Measurements from ENCODE around the gene FGFRL1. TPM values are rescaled to one million over a fixed set of nuclear protein-coding genes. Genes with fewer than 3 reads are reported as not detected.

The FGFRL1 gene
- polyA plus RNA-seq, 2 of the 4 experiments (the other 2 are of a cell fraction), result 4.7 to 11.2 TPM

DNA sequence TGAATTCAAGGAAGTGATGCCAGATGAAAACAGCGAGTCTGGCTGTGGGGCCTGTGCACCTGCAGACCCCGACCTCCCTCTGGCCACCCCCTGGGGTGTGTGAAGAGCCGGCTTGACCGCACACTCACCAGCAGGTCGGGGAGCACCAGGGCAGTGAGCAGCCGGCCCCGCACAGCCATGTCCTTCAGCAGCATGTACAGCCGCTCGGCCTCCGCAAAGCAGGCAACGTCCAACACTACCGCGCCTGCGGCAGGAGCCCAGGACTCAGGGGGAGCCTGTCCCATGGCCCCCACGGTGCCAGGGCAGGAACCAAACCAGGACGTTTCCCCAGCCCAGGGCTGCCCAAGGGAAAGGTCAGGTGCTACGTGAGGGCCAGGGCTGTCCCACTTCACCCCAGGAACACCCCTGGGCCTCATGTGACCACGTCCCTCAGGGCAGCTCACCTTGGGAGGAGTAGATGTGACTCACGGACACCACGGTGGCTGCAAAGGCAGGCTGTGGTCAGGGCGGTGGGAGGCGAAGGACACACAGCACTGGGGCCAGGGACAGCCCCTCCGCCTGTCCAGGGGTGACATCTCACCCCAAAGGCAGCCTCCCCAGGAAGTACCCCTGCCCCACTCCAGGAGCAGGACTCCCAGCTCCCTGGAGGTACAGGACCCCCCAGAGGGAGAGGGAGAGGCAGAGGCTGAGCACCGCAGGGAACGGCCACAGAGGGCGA lies 46.2 kb upstream of the FGFRL1 start:
- ATAC-seq (peak in 1 of 2 experiments; percentile 25; a peak in 1 of 6 replicates), DNase-seq (ENCODE audit: low read depth in 1 of 2, low spot score in 1 of 2) (no peak), FAIRE-seq (no peak)
- ChIA-PET POLR2A (no interaction called here), CTCF (interaction anchor here (1.7 kb wide), 1 partner anchor 21 kb away, joined by 4 read pairs; no protein-coding TSS in a partner anchor)
- H3K4me2 ChIP-seq, result no peak overlapping the region
- no peaks in the 10 kb centered on the region for H3K9me3 ChIP-seq
- no peak for TF ChIP-seq FOSL2 (IDR thresholded peaks at IDR 0.05)
- no peak for TF ChIP-seq FOSL2 (CRISPR knock-in tag; IDR thresholded peaks at IDR 0.05)
- TF ChIP-seq, protein P1, sequence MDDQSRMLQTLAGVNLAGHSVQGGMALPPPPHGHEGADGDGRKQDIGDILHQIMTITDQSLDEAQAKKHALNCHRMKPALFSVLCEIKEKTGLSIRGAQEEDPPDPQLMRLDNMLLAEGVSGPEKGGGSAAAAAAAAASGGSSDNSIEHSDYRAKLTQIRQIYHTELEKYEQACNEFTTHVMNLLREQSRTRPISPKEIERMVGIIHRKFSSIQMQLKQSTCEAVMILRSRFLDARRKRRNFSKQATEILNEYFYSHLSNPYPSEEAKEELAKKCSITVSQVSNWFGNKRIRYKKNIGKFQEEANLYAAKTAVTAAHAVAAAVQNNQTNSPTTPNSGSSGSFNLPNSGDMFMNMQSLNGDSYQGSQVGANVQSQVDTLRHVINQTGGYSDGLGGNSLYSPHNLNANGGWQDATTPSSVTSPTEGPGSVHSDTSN (IDR thresholded peaks at IDR 0.05), result no peak
- TF ChIP-seq CHD4 (IDR thresholded peaks at IDR 0.05; ENCODE audit: borderline replicate concordance), result no peak
- TF ChIP-seq EHMT2 (IDR thresholded peaks at IDR 0.05; ENCODE audit: low read depth), result no peak
- no peak for TF ChIP-seq POLR2AphosphoS2 (conservative IDR thresholded peaks at IDR 0.05; ENCODE audit: low read length)
- TF ChIP-seq BHLHE40 (IDR thresholded peaks at IDR 0.05; ENCODE audit: low read depth, low read length), result no peak
- TF ChIP-seq HOXA7 (CRISPR knock-in tag; IDR thresholded peaks at IDR 0.05), result no peak
- no peak for TF ChIP-seq EHF (CRISPR knock-in tag; IDR thresholded peaks at IDR 0.05)
- no peak for TF ChIP-seq RAD21 (conservative IDR thresholded peaks at IDR 0.05 in 1 of 2, IDR thresholded peaks at IDR 0.05 in 1 of 2)
- TF ChIP-seq SREBF2 (IDR thresholded peaks at IDR 0.05), result no peak
- no peak for TF ChIP-seq HOXB5 (CRISPR knock-in tag; IDR thresholded peaks at IDR 0.05)
- TF ChIP-seq CTCF (IDR thresholded peaks at IDR 0.05), result no peak
- no peak for TF ChIP-seq FOSB (CRISPR knock-in tag; IDR thresholded peaks at IDR 0.05)
- TF ChIP-seq CBX8 (IDR thresholded peaks at IDR 0.05), result no peak
- TF ChIP-seq ZC3H11A (IDR thresholded peaks at IDR 0.05), result no peak
- TF ChIP-seq POLR2A (IDR thresholded peaks at IDR 0.05; ENCODE audit: low read length), result no peak
- TF ChIP-seq RCOR1 (IDR thresholded peaks at IDR 0.05; ENCODE audit: low read depth, low read length), result no peak
- no peak for TF ChIP-seq KDM1A (IDR thresholded peaks at IDR 0.05; ENCODE audit: low read depth)
- TF ChIP-seq, protein P2, sequence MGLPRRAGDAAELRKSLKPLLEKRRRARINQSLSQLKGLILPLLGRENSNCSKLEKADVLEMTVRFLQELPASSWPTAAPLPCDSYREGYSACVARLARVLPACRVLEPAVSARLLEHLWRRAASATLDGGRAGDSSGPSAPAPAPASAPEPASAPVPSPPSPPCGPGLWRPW (IDR thresholded peaks at IDR 0.05), result no peak
- no peaks in the 10 kb centered on the region for H3K4me1 ChIP-seq
- WGBS (ENCODE audit: missing lambda C conversion rate), result 100% methylated on average over 4 of the region's 26 CpGs
- H3K4me3 ChIP-seq, result no peak overlapping the region
- no peak overlapping the region for H3K27ac ChIP-seq

DNA sequence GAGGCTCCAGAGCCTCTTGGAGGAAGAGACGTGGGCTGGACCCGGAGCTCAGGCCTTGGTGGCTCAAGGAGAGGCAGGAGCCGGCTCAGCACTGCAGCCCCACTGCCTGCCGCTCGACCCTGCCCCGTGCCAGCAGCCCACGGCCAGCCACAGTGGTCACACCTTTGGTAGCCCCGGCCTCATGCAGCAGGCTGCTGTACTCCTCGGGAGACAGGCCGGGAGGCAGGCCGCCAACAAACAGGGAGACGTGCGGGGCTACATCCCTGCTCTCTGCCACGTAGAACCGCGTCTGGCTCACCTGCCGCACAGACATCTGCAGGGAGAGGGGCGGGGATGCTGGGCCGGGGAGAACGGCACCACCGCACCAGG lies 45.7 kb upstream of the FGFRL1 start:
- TF ChIP-seq NPAS2 (CRISPR knock-in tag; IDR thresholded peaks at IDR 0.05; ENCODE audit: borderline replicate concordance) (no peak), FOSL2 (IDR thresholded peaks at IDR 0.05) (no peak), FOSL2 (CRISPR knock-in tag; IDR thresholded peaks at IDR 0.05) (no peak), MAFK (IDR thresholded peaks at IDR 0.05; ENCODE audit: partially characterized antibody) (no peak), HDAC2 (IDR thresholded peaks at IDR 0.05) (no peak), HOXB13 (CRISPR knock-in tag; IDR thresholded peaks at IDR 0.05; ENCODE audit: low read depth) (no peak), TP53 (CRISPR knock-in tag; IDR thresholded peaks at IDR 0.05) (no peak), CEBPB (IDR thresholded peaks at IDR 0.05) (no peak), ZC3H11A (IDR thresholded peaks at IDR 0.05) (no peak), EP300 (IDR thresholded peaks at IDR 0.05) (no peak), PHF8 (IDR thresholded peaks at IDR 0.05; ENCODE audit: borderline replicate concordance, low read depth) (no peak), JUN (IDR thresholded peaks at IDR 0.05) (no peak), CBX8 (IDR thresholded peaks at IDR 0.05) (no peak), RARB (CRISPR knock-in tag; IDR thresholded peaks at IDR 0.05) (no peak), ZSCAN20 (CRISPR knock-in tag; IDR thresholded peaks at IDR 0.05) (no peak), ZFP36 (IDR thresholded peaks at IDR 0.05; ENCODE audit: borderline replicate concordance, partially characterized antibody) (no peak)
- TF ChIP-seq, protein P3, sequence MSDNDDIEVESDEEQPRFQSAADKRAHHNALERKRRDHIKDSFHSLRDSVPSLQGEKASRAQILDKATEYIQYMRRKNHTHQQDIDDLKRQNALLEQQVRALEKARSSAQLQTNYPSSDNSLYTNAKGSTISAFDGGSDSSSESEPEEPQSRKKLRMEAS (IDR thresholded peaks at IDR 0.05), result no peak
- TF ChIP-seq, protein P2 (IDR thresholded peaks at IDR 0.05), result no peak
- TF ChIP-seq, protein P1 (IDR thresholded peaks at IDR 0.05), result no peak
- TF ChIP-seq, protein P4, sequence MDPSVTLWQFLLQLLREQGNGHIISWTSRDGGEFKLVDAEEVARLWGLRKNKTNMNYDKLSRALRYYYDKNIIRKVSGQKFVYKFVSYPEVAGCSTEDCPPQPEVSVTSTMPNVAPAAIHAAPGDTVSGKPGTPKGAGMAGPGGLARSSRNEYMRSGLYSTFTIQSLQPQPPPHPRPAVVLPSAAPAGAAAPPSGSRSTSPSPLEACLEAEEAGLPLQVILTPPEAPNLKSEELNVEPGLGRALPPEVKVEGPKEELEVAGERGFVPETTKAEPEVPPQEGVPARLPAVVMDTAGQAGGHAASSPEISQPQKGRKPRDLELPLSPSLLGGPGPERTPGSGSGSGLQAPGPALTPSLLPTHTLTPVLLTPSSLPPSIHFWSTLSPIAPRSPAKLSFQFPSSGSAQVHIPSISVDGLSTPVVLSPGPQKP (IDR thresholded peaks at IDR 0.05; ENCODE audit: low read depth, low read length), result no peak
- Histone ChIP-seq H3K9me3 (no peaks in the 10 kb centered on the region), H3K4me3 (no peak overlapping the region), H3K27ac (no peak overlapping the region), H3K4me2 (no peak overlapping the region), H3K4me1 (no peaks in the 10 kb centered on the region)
- no peak for DNase-seq (ENCODE audit: low read depth in 1 of 2, low spot score in 1 of 2)
- ChIA-PET POLR2A (no interaction called here), CTCF (interaction anchor here (1.7 kb wide), 1 partner anchor 22 kb away, joined by 4 read pairs; no protein-coding TSS in a partner anchor)
- no peak for ATAC-seq
- 87% methylated on average over 7 of the region's 21 CpGs for WGBS (ENCODE audit: missing lambda C conversion rate)
- no peak for FAIRE-seq
